GM21515 (cell line): ENCODE data around the gene C4BPA.

Experiments
- ATAC-seq: cut with Tn5 transposase; IDR thresholded peaks from one replicate; pipeline ENCODE4 v1.9.1; 2021; ENCODE audit not compliant: unreplicated experiment

Gene C4BPA

GRCh38 chr1:207112616-207113296, 8.7 kb downstream of the C4BPA start:
- ATAC-seq = no peak

GRCh38 chr1:207115269-207115668, 11.2 kb downstream of the C4BPA start:
- ATAC-seq = no peak

GRCh38 chr1:207124389-207124788, 20.4 kb downstream of the C4BPA start:
- ATAC-seq = no peak

GRCh38 chr1:207128336-207128921, 24.4 kb downstream of the C4BPA start:
- no peak for ATAC-seq

GRCh38 chr1:207129053-207129452, 25.0 kb downstream of the C4BPA start:
- no peak for ATAC-seq

- ATAC-seq = no peak
These were observed 26.4 kb downstream of the C4BPA start for GRCh38 chr1:207130252-207131036.

- no peak for ATAC-seq
These were observed 27.1 kb downstream of the C4BPA start for GRCh38 chr1:207131163-207131562.

- no peak for ATAC-seq
These were observed 30.5 kb downstream of the C4BPA start for GRCh38 chr1:207134581-207134980.

- no peak for ATAC-seq
These were observed 35.6 kb downstream of the C4BPA start for GRCh38 chr1:207139616-207140015.

GRCh38 chr1:207140536-207140935, 36.5 kb downstream of the C4BPA start:
- ATAC-seq = no peak

GRCh38 chr1:207145401-207146058, 41.5 kb downstream of the C4BPA start:
- no peak for ATAC-seq

DNA sequence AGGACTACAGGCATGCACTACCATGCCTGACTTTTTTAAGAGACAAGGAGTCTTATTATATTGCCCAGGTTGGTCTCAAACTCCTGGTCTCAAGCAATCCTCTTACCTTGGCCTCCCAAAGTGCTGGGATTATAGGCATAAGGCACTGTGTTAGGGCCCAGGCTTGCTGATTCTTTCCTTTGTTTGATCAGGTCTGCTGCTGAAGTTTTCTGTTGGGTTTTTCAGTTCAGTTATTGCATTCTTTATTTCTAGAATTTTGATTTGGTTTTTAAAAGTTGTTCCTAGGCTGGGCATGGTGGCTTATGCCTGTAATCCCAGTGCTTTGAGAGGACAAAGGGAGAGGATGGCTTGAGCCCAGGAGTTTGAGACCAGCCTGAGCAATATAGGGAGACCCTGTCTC, 47.9 kb downstream of the C4BPA start:
- no peak for ATAC-seq

DNA sequence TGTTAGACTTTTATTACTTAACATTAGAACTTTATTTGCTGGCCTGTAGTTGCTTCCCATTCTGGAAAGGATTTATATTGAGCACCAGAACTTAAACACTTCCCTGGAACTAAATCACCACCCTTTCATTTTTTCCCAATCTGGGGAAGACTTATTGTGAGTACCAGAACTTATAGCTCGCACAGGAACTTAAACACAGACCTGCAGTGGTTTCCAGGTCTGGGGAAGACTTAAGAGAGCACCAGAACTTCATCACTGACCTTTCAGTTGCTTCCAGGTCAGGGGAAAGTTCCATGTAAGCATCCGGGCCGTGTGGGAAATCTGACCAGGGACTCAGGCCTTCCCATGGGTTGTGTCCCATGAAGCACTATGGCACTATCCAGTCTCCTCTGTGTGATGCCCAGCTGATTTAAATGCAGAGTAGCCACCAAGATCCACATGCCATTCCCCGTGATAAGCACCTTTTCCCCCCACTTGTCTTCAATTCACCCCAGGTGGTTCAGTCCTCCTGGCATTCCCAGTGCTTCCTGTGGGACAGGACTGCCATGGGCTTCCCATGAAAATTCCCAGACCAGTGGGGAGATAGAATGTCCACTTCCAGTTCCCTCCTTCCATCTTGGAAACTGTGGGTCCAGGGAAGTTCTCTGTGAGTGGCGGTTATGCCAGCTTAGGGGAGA, 48.9 kb downstream of the C4BPA start:
- ATAC-seq = no peak

DNA sequence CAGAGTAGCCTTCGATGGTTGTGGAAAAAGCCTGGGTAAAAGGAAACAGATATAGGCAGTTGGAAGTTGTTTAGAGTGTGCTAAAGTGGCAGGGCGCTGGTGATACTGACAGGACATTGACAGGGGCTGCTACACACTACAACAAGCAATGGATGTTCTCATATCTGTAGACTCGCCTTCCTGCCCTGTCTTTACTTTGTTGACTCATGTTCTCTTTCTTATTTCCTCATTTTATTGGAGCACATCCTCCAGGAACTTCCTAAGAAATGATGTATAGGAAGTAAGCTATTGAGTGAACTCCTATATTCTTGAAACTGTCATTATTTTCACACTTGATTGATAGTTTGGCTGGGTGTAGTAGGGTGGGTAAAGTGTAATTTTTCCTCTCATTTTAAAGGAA, 51.0 kb downstream of the C4BPA start:
- no peak for ATAC-seq

GRCh38 chr1:207156095-207156494, 52.1 kb downstream of the C4BPA start:
- ATAC-seq = no peak

DNA sequence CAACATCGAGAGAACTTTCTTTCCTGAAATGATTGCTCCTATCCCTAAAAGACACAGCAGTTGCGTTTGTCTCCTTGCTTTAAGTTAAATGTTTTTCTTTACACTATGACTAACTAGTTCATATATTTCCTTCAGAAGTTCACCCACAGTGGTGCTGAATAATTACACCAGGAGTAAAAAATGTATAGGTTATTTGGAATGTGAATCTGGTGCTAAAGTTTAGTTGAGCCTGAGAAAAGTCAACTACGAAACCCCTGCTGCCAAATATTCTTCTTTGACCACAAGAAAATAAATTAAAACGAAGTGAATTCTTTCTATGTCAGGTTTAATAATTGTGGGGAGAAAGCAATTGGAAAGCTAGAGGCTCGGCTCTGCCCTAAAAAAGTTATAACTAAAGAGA, 52.8 kb downstream of the C4BPA start:
- ATAC-seq = no peak

DNA sequence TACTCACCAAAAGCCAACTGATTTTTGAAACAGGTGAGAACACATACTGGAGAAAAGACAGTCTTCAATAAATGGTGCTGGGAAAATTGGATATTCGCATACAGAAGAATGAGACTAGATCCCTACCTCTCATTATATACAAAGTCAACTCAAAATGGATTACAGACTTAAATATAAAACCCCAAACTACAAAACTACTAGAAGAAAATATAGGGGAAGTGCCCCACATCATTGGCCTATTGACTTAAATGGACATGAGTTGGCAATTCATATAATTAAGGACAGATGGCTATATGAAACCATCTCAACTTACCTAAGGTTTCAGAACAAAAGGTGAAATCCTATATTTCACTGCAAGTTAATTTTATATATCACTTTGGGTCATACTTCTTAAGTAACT, 60.1 kb downstream of the C4BPA start:
- ATAC-seq = no peak

- ATAC-seq = no peak
These were observed 68.3 kb downstream of the C4BPA start for GRCh38 chr1:207172321-207172720.

DNA sequence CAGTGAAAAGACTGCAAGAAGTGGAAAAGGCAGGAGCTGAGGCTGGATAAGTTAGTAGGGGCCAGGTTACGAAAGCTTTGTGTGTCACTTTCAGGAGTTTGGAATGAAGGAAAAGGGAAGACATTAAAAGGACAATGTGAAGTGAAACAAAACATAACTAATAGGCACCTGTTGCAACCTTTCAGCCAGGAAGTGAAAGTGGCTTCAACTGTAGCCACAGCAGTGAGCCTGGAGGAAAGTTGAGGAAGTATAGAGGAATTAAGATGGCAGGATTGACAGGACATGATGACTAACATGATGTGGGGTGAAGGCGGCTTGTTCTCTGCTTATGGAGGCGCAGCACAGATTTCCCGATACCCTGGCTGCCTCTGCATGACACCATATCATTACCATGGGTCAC, 68.9 kb downstream of the C4BPA start:
- no peak for ATAC-seq

GRCh38 chr1:207173396-207173795, 69.4 kb downstream of the C4BPA start:
- no peak for ATAC-seq

DNA sequence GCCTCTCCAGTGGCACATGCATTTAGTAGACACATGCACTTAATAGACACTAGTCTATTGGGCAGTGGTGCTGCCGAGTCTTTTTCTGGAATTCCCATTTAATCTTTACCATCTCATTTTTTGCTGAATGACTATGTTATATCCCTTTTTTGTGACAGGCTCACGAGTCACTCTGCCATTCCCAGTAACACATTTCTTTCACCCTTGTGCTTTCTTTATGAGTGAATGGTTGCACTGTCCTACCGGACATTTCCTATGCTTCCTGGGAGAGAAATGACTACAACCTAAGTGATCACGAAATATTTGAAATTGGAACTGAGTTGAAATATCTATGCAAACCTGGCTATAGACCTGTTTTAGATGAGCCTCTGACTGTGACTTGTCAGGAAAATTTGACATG, 70.9 kb downstream of the C4BPA start:
- ATAC-seq = no peak
